Activated CD8-positive, alpha-beta memory T cell treated with anti-CD3 and anti-CD28 coated beads, Interleukin-2, amount 50 U/mL, for 1 hour (primary cell): Measurements from ENCODE around the gene POTEB2.
"Not testable (repeated sequence)": the region's sequence is repeated elsewhere in the genome, so short reads cannot be mapped to it uniquely, and the experiment has no call there.

ENCODE experiments used
- DNase-seq: peaks from one replicate; pipeline ENCODE4 v3.0.0-alpha.2; 2020; ENCODE audit errors: extremely low read depth

Gene POTEB2

DNA sequence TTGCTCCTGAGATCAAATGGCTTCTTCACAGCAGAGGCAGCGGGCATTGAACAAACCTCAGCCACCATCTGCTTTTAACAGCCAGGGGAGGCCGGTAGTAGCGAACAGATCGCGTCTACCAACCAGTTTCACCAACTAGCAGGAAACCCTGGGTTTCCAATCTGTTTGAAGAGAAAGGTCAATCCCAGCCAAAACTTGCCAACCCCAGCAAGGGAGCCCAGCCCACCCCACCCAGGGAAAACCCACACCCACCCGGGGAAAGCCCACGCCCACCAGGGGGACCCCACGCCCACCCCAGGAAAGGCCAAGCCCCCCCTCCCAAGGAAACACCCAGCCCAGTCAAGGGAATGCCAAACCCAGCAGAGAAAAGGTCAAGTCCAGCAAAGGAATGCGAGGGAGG lies at the start of gene POTEB2:
POTEB2 (minus strand) TSS at position 101 of the 400 bp plus-strand sequence; CDS start at position 68, 33 bp downstream.
- not testable (repeated sequence) for DNase-seq

GRCh38 chr15:20879916-20880315 lies 13.8 kb upstream of the POTEB2 start:
- DNase-seq, result not testable (repeated sequence)

GRCh38 chr15:20878464-20878863 lies 12.3 kb upstream of the POTEB2 start:
- not testable (repeated sequence) for DNase-seq

DNA sequence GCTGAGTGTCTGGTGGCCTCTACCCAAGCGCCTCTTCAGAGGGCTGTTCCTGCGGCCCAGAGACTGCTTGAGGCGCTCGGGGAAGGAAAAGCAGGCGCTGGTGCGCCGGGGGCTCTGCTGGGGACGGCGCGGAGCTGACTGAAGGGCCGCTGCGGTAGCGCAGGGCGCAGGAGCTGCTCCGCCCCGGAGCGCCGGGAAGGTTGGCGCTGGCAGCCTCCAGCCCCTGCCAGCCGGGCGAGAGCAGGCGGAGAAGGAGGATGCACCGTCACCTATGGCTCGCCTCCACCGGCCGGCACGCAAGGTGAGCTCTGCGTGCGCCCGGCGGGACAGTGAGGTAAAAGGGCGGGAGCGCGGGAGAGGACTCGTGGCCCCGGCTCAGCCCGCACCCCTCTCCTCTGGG lies 11.7 kb upstream of the POTEB2 start:
- DNase-seq, result not testable (repeated sequence)
